Heart left ventricle (tissue), 16 donors: ENCODE data around the gene HIPK2. TPM values are rescaled to one million over a fixed set of nuclear protein-coding genes. Genes with fewer than 3 reads are reported as not detected.

ENCODE experiments used
- ATAC-seq, 4 donors: fragments of 200-7000 bp; cut with Tn5 transposase; one replicate each; pipeline ENCODE4 v1.9.1; 2020 to 2022; ENCODE audit warnings: moderate library complexity in 4 of 4, mild to moderate bottlenecking in 3 of 4, moderate number of reproducible peaks in 1 of 4
- DNase-seq, 5 donors: peaks; one replicate each; pipeline ENCODE4 v3.0.0-alpha.2; 2020
- H3K27ac ChIP-seq, 12 donors: fragments of 200-600 bp; sonication (generic) in 4 of 12; one replicate each; pipeline versions ENCODE4 v1.5.0 to v1.8.0; 2016 to 2022; ENCODE audit warnings: mild to moderate bottlenecking in 2 of 12
- H3K27me3 ChIP-seq, 9 donors: fragments of 200-600 bp; sonication (generic) in 2 of 9; one replicate each; pipeline versions ENCODE4 v1.5.1 to v1.8.0; 2016 to 2022; ENCODE audit warnings: mild to moderate bottlenecking in 3 of 9
- H3K36me3 ChIP-seq, 9 donors: fragments of 200-600 bp; sonication (generic) in 2 of 9; one replicate each; pipeline versions ENCODE4 v1.5.0 to v1.8.0; 2018 to 2022; ENCODE audit warnings: mild to moderate bottlenecking in 2 of 9
- H3K4me1 ChIP-seq, 12 donors: fragments of 200-600 bp; sonication (generic) in 4 of 12; one replicate each; pipeline versions ENCODE4 v1.5.0 to v1.8.0; 2016 to 2022; ENCODE audit warnings: mild to moderate bottlenecking in 3 of 12
- H3K4me3 ChIP-seq, 12 donors: fragments of 200-600 bp; sonication (generic) in 4 of 12; one replicate each; pipeline versions ENCODE4 v1.5.0 to v1.8.0; 2017 to 2022; ENCODE audit warnings: mild to moderate bottlenecking in 9 of 12, moderate library complexity in 4 of 12
- H3K9me3 ChIP-seq, 12 donors: fragments of 200-600 bp; sonication (generic) in 4 of 12; one replicate each; pipeline versions ENCODE4 v1.5.0 to v1.8.0; 2016 to 2022; ENCODE audit warnings: mild to moderate bottlenecking in 1 of 12
- POLR2A ChIP-seq, 2 donors: fragments of 450-650 bp; IDR thresholded peaks; one replicate each; pipeline ENCODE4 v1.6.1; 2017; ENCODE audit warnings: antibody characterized with exemption in 2 of 2, mild to moderate bottlenecking in 2 of 2, moderate library complexity in 2 of 2
- WGBS, 4 donors: extraction: QIAGEN DNeasy Blood & Tissue Kit in 2 of 4; methylation state at CpG; one replicate each; pipeline versions ENCODE4 v1.1.5 to v1.1.7; 2013 to 2018; 5-methylcytosine and 5-hydroxymethylcytosine counted together
- intact Hi-C, 10 donors: fragments of 100-400 bp; cut with DNase I; formaldehyde crosslinking; loops; one replicate each; pipeline versions ENCODE4 v1.11.1 to v1.14.2; 2022
- polyA plus RNA-seq, 2 donors: library from polyadenylated mRNA; stranded (reverse); fragments of 200-250 nt; gene quantifications; one replicate each; pipeline ENCODE4 v1.2.3, GENCODE V29; 2013
- total RNA-seq, 9 donors: library from RNA; depleted of rRNA in 2 of 9; stranded (reverse); fragments of >200 nt in 2 of 9; fragmentation: NEBNext Ultra II Directional in 3 of 9; extraction: Animal tissue kit (Norgen Biotek cat#: 25700) in 3 of 9; gene quantifications; one replicate each; pipeline versions ENCODE4 v1.1.0 to v1.2.4, GENCODE V29; 2016 to 2023
- TF ChIP-seq, protein P1 (sequence below), 12 donors: fragments of 200-600 bp; sonication (generic) in 4 of 12; IDR thresholded peaks; one replicate each; pipeline versions ENCODE4 v1.5.0 to v1.8.0; 2018 to 2022; ENCODE audit warnings: antibody characterized with exemption in 12 of 12, mild to moderate bottlenecking in 5 of 12
- donor health status: ischemic (EF 13 %, LVEDD 7.1; RV severe dilation, severe dysfunction).
- donor health status: healthy with polysubstance abuse.
- donor health status: DM: no; HTN: yes; CAD: no.
- donor health status: DM: no; HTN: no; CAD: no.
- donor health status: ischemic (EF 25% LVEDD 6.9; RV normal size, moderate dysfunction).
- donor health status: ischemic (EF 25% LVEDD 5.7; RV mildly dilated, moderate dysfunction).
- donor health status: healthy.
- donor health status: DM: yes; HTN: yes; CAD: no.
- donor health status: ischemic (EF 35%, LVEDD 5.7; RV mildly dilated, moderate dysfunction).
- donor health status: nonischemic (EF 11% LVEDD 7.7; RV severe dilation, severe dysfunction).
- donor health status: DM: yes; HTN: yes; CAD: no.
- donor health status: PGD.
- donor health status: ischemic (EF 29% LVEDD 5.4; RV normal size, mild dysfunction).
- donor health status: nonischemic (EF 23%, LVEDD 6.1; RV moderate dilation, normal function).

The HIPK2 gene
- total and polyA plus RNA-seq, 11 donors, result 43.2 to 244 (median 143) TPM

GRCh38 chr7:139721417-139721816, 56.4 kb downstream of the HIPK2 start:
- ATAC-seq (peak in 1 of 4 donors; percentile 2), DNase-seq (no peak)
- Histone ChIP-seq H3K4me1 (peaks cover 8 to 84% (median 46%) of the 10 kb centered on the region in 12 donors), H3K9me3 (no peaks in the 10 kb centered on the region), H3K4me3 (no peak overlapping the region), H3K36me3 (peaks cover 0 to 7% (median 4%) of the 10 kb centered on the region in 9 donors), H3K27me3 (no peaks in the 10 kb centered on the region), H3K27ac (peak overlapping the region in 10 of 12 donors; percentile 3 to 71 (median 36))
- TF ChIP-seq, protein P1, sequence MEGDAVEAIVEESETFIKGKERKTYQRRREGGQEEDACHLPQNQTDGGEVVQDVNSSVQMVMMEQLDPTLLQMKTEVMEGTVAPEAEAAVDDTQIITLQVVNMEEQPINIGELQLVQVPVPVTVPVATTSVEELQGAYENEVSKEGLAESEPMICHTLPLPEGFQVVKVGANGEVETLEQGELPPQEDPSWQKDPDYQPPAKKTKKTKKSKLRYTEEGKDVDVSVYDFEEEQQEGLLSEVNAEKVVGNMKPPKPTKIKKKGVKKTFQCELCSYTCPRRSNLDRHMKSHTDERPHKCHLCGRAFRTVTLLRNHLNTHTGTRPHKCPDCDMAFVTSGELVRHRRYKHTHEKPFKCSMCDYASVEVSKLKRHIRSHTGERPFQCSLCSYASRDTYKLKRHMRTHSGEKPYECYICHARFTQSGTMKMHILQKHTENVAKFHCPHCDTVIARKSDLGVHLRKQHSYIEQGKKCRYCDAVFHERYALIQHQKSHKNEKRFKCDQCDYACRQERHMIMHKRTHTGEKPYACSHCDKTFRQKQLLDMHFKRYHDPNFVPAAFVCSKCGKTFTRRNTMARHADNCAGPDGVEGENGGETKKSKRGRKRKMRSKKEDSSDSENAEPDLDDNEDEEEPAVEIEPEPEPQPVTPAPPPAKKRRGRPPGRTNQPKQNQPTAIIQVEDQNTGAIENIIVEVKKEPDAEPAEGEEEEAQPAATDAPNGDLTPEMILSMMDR (IDR thresholded peaks at IDR 0.05), result no peak
- TF ChIP-seq POLR2A (IDR thresholded peaks at IDR 0.05), result no peak
- 69 to 76% (median 72%) methylated on average over 4 of the region's 4 CpGs for WGBS, 4 donors
- intact Hi-C loops, result loop anchor here in 1 of 10 donors (10.0 kb wide), 1 partner anchor 53 kb away; the partner anchor contains the start of gene HIPK2

- no peak for DNase-seq
- intact Hi-C loops, result loop anchor here in 1 of 10 donors (10.0 kb wide), 1 partner anchor 54 kb away; the partner anchor contains the start of gene HIPK2
- peaks cover 8 to 77% (median 39%) of the 10 kb centered on the region in 12 donors for H3K4me1 ChIP-seq
Observed at GRCh38 chr7:139720705-139721231, 57.0 kb downstream of the HIPK2 start.

GRCh38 chr7:139720186-139720585, 57.6 kb downstream of the HIPK2 start:
- Histone ChIP-seq H3K4me1 (peaks cover 8 to 73% (median 35%) of the 10 kb centered on the region in 12 donors), H3K36me3 (peaks cover 0 to 19% (median 16%) of the 10 kb centered on the region in 9 donors), H3K9me3 (no peaks in the 10 kb centered on the region), H3K27ac (peak overlapping the region in 9 of 12 donors; percentile 5 to 71 (median 38)), H3K27me3 (no peaks in the 10 kb centered on the region), H3K4me3 (no peak overlapping the region)
- DNase-seq (no peak), ATAC-seq (peak in 1 of 4 donors; percentile 7)
- intact Hi-C loops, result loop anchor here in 1 of 10 donors (10.0 kb wide), 1 partner anchor 55 kb away; the partner anchor contains the start of gene HIPK2
- 88 to 93% (median 92%) methylated on average over 6 of the region's 6 CpGs for WGBS, 4 donors
- no peak for TF ChIP-seq POLR2A (IDR thresholded peaks at IDR 0.05)
- TF ChIP-seq, protein P1 (IDR thresholded peaks at IDR 0.05), result no peak

More at GRCh38 chr7:139720705-139721231, 57.0 kb downstream of the HIPK2 start:
- peak overlapping the region in 10 of 12 donors; percentile 3 to 71 (median 36) for H3K27ac ChIP-seq
- peak; percentile 17 to 60 (median 59) for ATAC-seq
- TF ChIP-seq POLR2A (IDR thresholded peaks at IDR 0.05), result peak in 1 of 2 donors; percentile 20
- TF ChIP-seq, protein P1 (IDR thresholded peaks at IDR 0.05), result no peak
- peaks cover 0 to 13% (median 10%) of the 10 kb centered on the region in 9 donors for H3K36me3 ChIP-seq
- 40 to 51% (median 46%) methylated on average over 10 to 12 of the region's 12 CpGs for WGBS, 4 donors
- no peaks in the 10 kb centered on the region for H3K9me3 ChIP-seq
- H3K4me3 ChIP-seq, result no peak overlapping the region
- H3K27me3 ChIP-seq, result no peaks in the 10 kb centered on the region

DNA sequence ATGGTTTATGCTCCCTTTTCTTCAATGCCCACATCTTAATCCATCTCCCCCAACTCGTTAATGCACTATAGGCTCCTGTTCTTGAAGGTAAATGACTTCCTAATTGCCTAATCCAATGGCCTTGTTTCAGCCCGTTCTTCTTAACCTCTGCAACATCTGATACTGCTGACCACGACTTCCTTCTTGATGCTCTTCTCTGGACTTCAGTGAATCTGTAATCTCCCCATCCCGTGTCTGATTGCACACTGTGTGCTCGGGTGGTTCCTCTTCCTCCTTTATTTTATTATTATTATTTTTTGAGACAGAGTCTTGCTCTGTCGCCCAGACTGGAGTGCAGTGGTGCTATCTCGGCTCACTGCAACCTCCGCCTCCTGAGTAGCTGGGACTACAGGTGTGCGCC, 58.9 kb downstream of the HIPK2 start:
- Histone ChIP-seq H3K4me3 (no peak overlapping the region), H3K9me3 (no peaks in the 10 kb centered on the region), H3K4me1 (peaks cover 11 to 75% (median 43%) of the 10 kb centered on the region in 12 donors), H3K36me3 (peaks cover 0 to 28% (median 20%) of the 10 kb centered on the region in 9 donors), H3K27me3 (no peaks in the 10 kb centered on the region), H3K27ac (peak overlapping the region in 1 of 12 donors; percentile 68)
- no peak for DNase-seq
- ATAC-seq, result peak in 1 of 4 donors; percentile 49
- 86 to 94% (median 90%) methylated on average over 9 of the region's 9 CpGs for WGBS, 4 donors
- intact Hi-C loops, result no loop called here
- TF ChIP-seq POLR2A (IDR thresholded peaks at IDR 0.05), result no peak
- TF ChIP-seq, protein P1 (IDR thresholded peaks at IDR 0.05), result no peak
